ENCODE measurements around the gene TMEM222.

TMEM222 gene

GRCh38 chr1:27306071-27306470 lies 15.9 kb upstream of the TMEM222 start:
- no peaks in the 10 kb centered on the region for H3K27me3 ChIP-seq (ENCODE audit: control insufficient read depth in 1 of 2, insufficient read depth in 2 of 2, low read length in 2 of 2)
- H3K4me1 ChIP-seq (ENCODE audit: control insufficient read depth in 1 of 2, insufficient read depth in 2 of 2, low read length in 2 of 2) = no peaks in the 10 kb centered on the region
- H3K27ac ChIP-seq (ENCODE audit: low read depth, low read length) = no peak overlapping the region
- no peaks in the 10 kb centered on the region for H3K9me3 ChIP-seq (ENCODE audit: control insufficient read depth in 1 of 2, low read length in 2 of 2)
- H3K9ac ChIP-seq (ENCODE audit: low read depth in 1 of 2, low read length in 2 of 2) = no peak overlapping the region
- H3K36me3 ChIP-seq (ENCODE audit: control insufficient read depth in 1 of 2, insufficient read depth in 2 of 2, low read length in 2 of 2) = peaks cover 7 to 52% of the 10 kb centered on the region in 2 donors
- no peak overlapping the region for H3K4me3 ChIP-seq (ENCODE audit: low read depth in 1 of 2, low read length in 2 of 2)

- Histone ChIP-seq H3K4me1 (ENCODE audit: control insufficient read depth in 1 of 2, insufficient read depth in 2 of 2, low read length in 2 of 2) (no peaks in the 10 kb centered on the region), H3K36me3 (ENCODE audit: control insufficient read depth in 1 of 2, insufficient read depth in 2 of 2, low read length in 2 of 2) (peaks cover 7 to 46% of the 10 kb centered on the region in 2 donors), H3K27ac (ENCODE audit: low read depth, low read length) (no peak overlapping the region), H3K9me3 (ENCODE audit: control insufficient read depth in 1 of 2, low read length in 2 of 2) (no peaks in the 10 kb centered on the region), H3K4me3 (ENCODE audit: low read depth in 1 of 2, low read length in 2 of 2) (no peak overlapping the region), H3K9ac (ENCODE audit: low read depth in 1 of 2, low read length in 2 of 2) (no peak overlapping the region), H3K27me3 (ENCODE audit: control insufficient read depth in 1 of 2, insufficient read depth in 2 of 2, low read length in 2 of 2) (no peaks in the 10 kb centered on the region)
Observed at GRCh38 chr1:27306892-27307761, 14.8 kb upstream of the TMEM222 start.

GRCh38 chr1:27307874-27308598 lies 13.9 kb upstream of the TMEM222 start:
- no peak overlapping the region for H3K4me3 ChIP-seq (ENCODE audit: low read depth in 1 of 2, low read length in 2 of 2)
- peaks cover 7 to 38% of the 10 kb centered on the region in 2 donors for H3K36me3 ChIP-seq (ENCODE audit: control insufficient read depth in 1 of 2, insufficient read depth in 2 of 2, low read length in 2 of 2)

GRCh38 chr1:27314169-27314568 lies 7.8 kb upstream of the TMEM222 start:
- H3K4me1 ChIP-seq (ENCODE audit: control insufficient read depth in 1 of 2, insufficient read depth in 2 of 2, low read length in 2 of 2) = no peaks in the 10 kb centered on the region
- no peak overlapping the region for H3K27ac ChIP-seq (ENCODE audit: low read depth, low read length)
- peaks cover 0 to 3% of the 10 kb centered on the region in 2 donors for H3K36me3 ChIP-seq (ENCODE audit: control insufficient read depth in 1 of 2, insufficient read depth in 2 of 2, low read length in 2 of 2)
- no peak overlapping the region for H3K9ac ChIP-seq (ENCODE audit: low read depth in 1 of 2, low read length in 2 of 2)
- no peak overlapping the region for H3K4me3 ChIP-seq (ENCODE audit: low read depth in 1 of 2, low read length in 2 of 2)
- peaks cover 0 to 10% of the 10 kb centered on the region in 2 donors for H3K27me3 ChIP-seq (ENCODE audit: control insufficient read depth in 1 of 2, insufficient read depth in 2 of 2, low read length in 2 of 2)
- H3K9me3 ChIP-seq (ENCODE audit: control insufficient read depth in 1 of 2, low read length in 2 of 2) = no peaks in the 10 kb centered on the region

More at GRCh38 chr1:27307874-27308598, 13.9 kb upstream of the TMEM222 start:
- Histone ChIP-seq H3K27me3 (ENCODE audit: control insufficient read depth in 1 of 2, insufficient read depth in 2 of 2, low read length in 2 of 2) (no peaks in the 10 kb centered on the region), H3K9ac (ENCODE audit: low read depth in 1 of 2, low read length in 2 of 2) (no peak overlapping the region), H3K27ac (ENCODE audit: low read depth, low read length) (no peak overlapping the region), H3K4me1 (ENCODE audit: control insufficient read depth in 1 of 2, insufficient read depth in 2 of 2, low read length in 2 of 2) (no peaks in the 10 kb centered on the region), H3K9me3 (ENCODE audit: control insufficient read depth in 1 of 2, low read length in 2 of 2) (no peaks in the 10 kb centered on the region)

- peaks cover 0 to 3% of the 10 kb centered on the region in 2 donors for H3K36me3 ChIP-seq (ENCODE audit: control insufficient read depth in 1 of 2, insufficient read depth in 2 of 2, low read length in 2 of 2)
- H3K9me3 ChIP-seq (ENCODE audit: control insufficient read depth in 1 of 2, low read length in 2 of 2) = no peaks in the 10 kb centered on the region
- no peaks in the 10 kb centered on the region for H3K4me1 ChIP-seq (ENCODE audit: control insufficient read depth in 1 of 2, insufficient read depth in 2 of 2, low read length in 2 of 2)
- no peak overlapping the region for H3K9ac ChIP-seq (ENCODE audit: low read depth in 1 of 2, low read length in 2 of 2)
- H3K27ac ChIP-seq (ENCODE audit: low read depth, low read length) = no peak overlapping the region
- peaks cover 3 to 10% of the 10 kb centered on the region in 2 donors for H3K27me3 ChIP-seq (ENCODE audit: control insufficient read depth in 1 of 2, insufficient read depth in 2 of 2, low read length in 2 of 2)
- H3K4me3 ChIP-seq (ENCODE audit: low read depth in 1 of 2, low read length in 2 of 2) = no peak overlapping the region
Observed at GRCh38 chr1:27314737-27315136, 7.2 kb upstream of the TMEM222 start.

GRCh38 chr1:27316860-27317259 lies 5.1 kb upstream of the TMEM222 start:
- no peaks in the 10 kb centered on the region for H3K9me3 ChIP-seq (ENCODE audit: control insufficient read depth in 1 of 2, low read length in 2 of 2)
- no peaks in the 10 kb centered on the region for H3K36me3 ChIP-seq (ENCODE audit: control insufficient read depth in 1 of 2, insufficient read depth in 2 of 2, low read length in 2 of 2)
- H3K27me3 ChIP-seq (ENCODE audit: control insufficient read depth in 1 of 2, insufficient read depth in 2 of 2, low read length in 2 of 2) = peaks cover 3 to 10% of the 10 kb centered on the region in 2 donors
- no peak overlapping the region for H3K4me3 ChIP-seq (ENCODE audit: low read depth in 1 of 2, low read length in 2 of 2)
- H3K9ac ChIP-seq (ENCODE audit: low read depth in 1 of 2, low read length in 2 of 2) = no peak overlapping the region
- peaks cover 0 to 3% of the 10 kb centered on the region in 2 donors for H3K4me1 ChIP-seq (ENCODE audit: control insufficient read depth in 1 of 2, insufficient read depth in 2 of 2, low read length in 2 of 2)
- H3K27ac ChIP-seq (ENCODE audit: low read depth, low read length) = no peak overlapping the region

- Histone ChIP-seq H3K9ac (ENCODE audit: low read depth in 1 of 2, low read length in 2 of 2) (no peak overlapping the region), H3K9me3 (ENCODE audit: control insufficient read depth in 1 of 2, low read length in 2 of 2) (no peaks in the 10 kb centered on the region), H3K27me3 (ENCODE audit: control insufficient read depth in 1 of 2, insufficient read depth in 2 of 2, low read length in 2 of 2) (peaks cover 3 to 10% of the 10 kb centered on the region in 2 donors), H3K4me1 (ENCODE audit: control insufficient read depth in 1 of 2, insufficient read depth in 2 of 2, low read length in 2 of 2) (peaks cover 5 to 11% of the 10 kb centered on the region in 2 donors), H3K36me3 (ENCODE audit: control insufficient read depth in 1 of 2, insufficient read depth in 2 of 2, low read length in 2 of 2) (no peaks in the 10 kb centered on the region), H3K4me3 (ENCODE audit: low read depth in 1 of 2, low read length in 2 of 2) (no peak overlapping the region), H3K27ac (ENCODE audit: low read depth, low read length) (no peak overlapping the region)
Observed at GRCh38 chr1:27318136-27318535, 3.8 kb upstream of the TMEM222 start.

- no peak overlapping the region for H3K4me3 ChIP-seq (ENCODE audit: low read depth in 1 of 2, low read length in 2 of 2)
- H3K4me1 ChIP-seq (ENCODE audit: control insufficient read depth in 1 of 2, insufficient read depth in 2 of 2, low read length in 2 of 2) = peaks cover 7 to 15% of the 10 kb centered on the region in 2 donors
- no peak overlapping the region for H3K27ac ChIP-seq (ENCODE audit: low read depth, low read length)
- no peak overlapping the region for H3K9ac ChIP-seq (ENCODE audit: low read depth in 1 of 2, low read length in 2 of 2)
- H3K9me3 ChIP-seq (ENCODE audit: control insufficient read depth in 1 of 2, low read length in 2 of 2) = no peaks in the 10 kb centered on the region
- H3K27me3 ChIP-seq (ENCODE audit: control insufficient read depth in 1 of 2, insufficient read depth in 2 of 2, low read length in 2 of 2) = peaks cover 3 to 10% of the 10 kb centered on the region in 2 donors
- H3K36me3 ChIP-seq (ENCODE audit: control insufficient read depth in 1 of 2, insufficient read depth in 2 of 2, low read length in 2 of 2) = no peaks in the 10 kb centered on the region
Observed at GRCh38 chr1:27318596-27318995, 3.4 kb upstream of the TMEM222 start.

- H3K4me1 ChIP-seq (ENCODE audit: control insufficient read depth in 1 of 2, insufficient read depth in 2 of 2, low read length in 2 of 2) = peaks cover 7 to 18% of the 10 kb centered on the region in 2 donors
- peak overlapping the region; percentile 92 to 98 for H3K9ac ChIP-seq (ENCODE audit: low read depth in 1 of 2, low read length in 2 of 2)
- peak overlapping the region; percentile 96 to 98 for H3K4me3 ChIP-seq (ENCODE audit: low read depth in 1 of 2, low read length in 2 of 2)
Observed at GRCh38 chr1:27322569-27323240, 742 bp downstream of the TMEM222 start.

More at GRCh38 chr1:27322569-27323240, 742 bp downstream of the TMEM222 start:
- Histone ChIP-seq H3K27me3 (ENCODE audit: control insufficient read depth in 1 of 2, insufficient read depth in 2 of 2, low read length in 2 of 2) (peaks cover 3 to 10% of the 10 kb centered on the region in 2 donors), H3K36me3 (ENCODE audit: control insufficient read depth in 1 of 2, insufficient read depth in 2 of 2, low read length in 2 of 2) (peaks cover 8 to 12% of the 10 kb centered on the region in 2 donors), H3K27ac (ENCODE audit: low read depth, low read length) (peak overlapping the region; percentile 87), H3K9me3 (ENCODE audit: control insufficient read depth in 1 of 2, low read length in 2 of 2) (no peaks in the 10 kb centered on the region)
